ENCODE measurements around the gene USHBP1. TPM values are rescaled to one million over a fixed set of nuclear protein-coding genes. Genes with fewer than 3 reads are reported as not detected.
A peak's percentile ranks its signal among the peaks of the same experiment; 100 is the strongest.

Gene USHBP1
- total RNA-seq, 1 donor from 2014 or later, result 0.07 TPM

- DNase-seq (ENCODE audit: low spot score), result peak; percentile 96
- peaks cover 15% of the 10 kb centered on the region for H3K4me1 Mint-ChIP-seq (ENCODE audit: low read depth)
- H3K27me3 Mint-ChIP-seq (ENCODE audit: low read depth), result no peaks in the 10 kb centered on the region
- peak within 1 kb of the TSS; percentile 92 for H3K4me3 Mint-ChIP-seq (ENCODE audit: low read depth)
- H3K27ac Mint-ChIP-seq, result peak within 1 kb of the TSS; percentile 86
- H3K9me3 Mint-ChIP-seq, result no peaks in the 10 kb centered on the region
- intact Hi-C loops (cut with micrococcal nuclease), result no loop called here
- H3K36me3 Mint-ChIP-seq (ENCODE audit: low read depth), result peaks cover 16% of the 10 kb centered on the region
These were observed 2.6 kb upstream of the USHBP1 start, which contains the start of gene BABAM1 for GRCh38 chr19:17266975-17267788. Gene BABAM1 (plus strand): TSS chr19:17267443. CDS start chr19:17268807, 1,364 bp downstream.

GRCh38 chr19:17266589-17266974 is 2.0 kb upstream of the USHBP1 start:
- Mint-ChIP-seq H3K27me3 (ENCODE audit: low read depth) (no peaks in the 10 kb centered on the region), H3K4me3 (ENCODE audit: low read depth) (peak overlapping the region; percentile 92), H3K9me3 (no peaks in the 10 kb centered on the region), H3K27ac (peak overlapping the region; percentile 86), H3K4me1 (ENCODE audit: low read depth) (peaks cover 15% of the 10 kb centered on the region), H3K36me3 (ENCODE audit: low read depth) (peaks cover 11% of the 10 kb centered on the region)
- intact Hi-C loops (cut with micrococcal nuclease), result no loop called here
- DNase-seq (ENCODE audit: low spot score), result no peak

GRCh38 chr19:17266026-17266425 is 1.5 kb upstream of the USHBP1 start:
- Mint-ChIP-seq H3K36me3 (ENCODE audit: low read depth) (peaks cover 6% of the 10 kb centered on the region), H3K4me3 (ENCODE audit: low read depth) (no peak overlapping the region), H3K27me3 (ENCODE audit: low read depth) (no peaks in the 10 kb centered on the region), H3K9me3 (no peaks in the 10 kb centered on the region), H3K27ac (no peak overlapping the region), H3K4me1 (ENCODE audit: low read depth) (peaks cover 15% of the 10 kb centered on the region)
- DNase-seq (ENCODE audit: low spot score), result no peak
- intact Hi-C loops (cut with micrococcal nuclease), result no loop called here

- Mint-ChIP-seq H3K4me3 (ENCODE audit: low read depth) (no peak overlapping the region), H3K9me3 (no peaks in the 10 kb centered on the region), H3K27ac (no peak overlapping the region), H3K27me3 (ENCODE audit: low read depth) (peaks cover 3% of the 10 kb centered on the region), H3K4me1 (ENCODE audit: low read depth) (peaks cover 17% of the 10 kb centered on the region), H3K36me3 (ENCODE audit: low read depth) (no peaks in the 10 kb centered on the region)
- DNase-seq (ENCODE audit: low spot score), result no peak
- intact Hi-C loops (cut with micrococcal nuclease), result no loop called here
These were observed 569 bp downstream of the USHBP1 start for GRCh38 chr19:17263712-17264640.

- no peak for DNase-seq (ENCODE audit: low spot score)
- Mint-ChIP-seq H3K9me3 (no peaks in the 10 kb centered on the region), H3K27ac (no peak overlapping the region), H3K4me1 (ENCODE audit: low read depth) (peaks cover 13% of the 10 kb centered on the region), H3K4me3 (ENCODE audit: low read depth) (no peak overlapping the region), H3K36me3 (ENCODE audit: low read depth) (no peaks in the 10 kb centered on the region), H3K27me3 (ENCODE audit: low read depth) (peaks cover 3% of the 10 kb centered on the region)
- intact Hi-C loops (cut with micrococcal nuclease), result no loop called here
These were observed 2.0 kb downstream of the USHBP1 start for GRCh38 chr19:17262557-17262956.

GRCh38 chr19:17260842-17261325 is 3.7 kb downstream of the USHBP1 start:
- H3K4me3 Mint-ChIP-seq (ENCODE audit: low read depth), result no peak overlapping the region
- DNase-seq (ENCODE audit: low spot score), result peak; percentile 83
- H3K9me3 Mint-ChIP-seq, result no peaks in the 10 kb centered on the region
- no peak overlapping the region for H3K27ac Mint-ChIP-seq
- no peaks in the 10 kb centered on the region for H3K36me3 Mint-ChIP-seq (ENCODE audit: low read depth)
- peaks cover 8% of the 10 kb centered on the region for H3K4me1 Mint-ChIP-seq (ENCODE audit: low read depth)
- intact Hi-C loops (cut with micrococcal nuclease), result no loop called here
- H3K27me3 Mint-ChIP-seq (ENCODE audit: low read depth), result peaks cover 3% of the 10 kb centered on the region

GRCh38 chr19:17259934-17260333 is 4.6 kb downstream of the USHBP1 start:
- no peaks in the 10 kb centered on the region for H3K36me3 Mint-ChIP-seq (ENCODE audit: low read depth)
- H3K9me3 Mint-ChIP-seq, result no peaks in the 10 kb centered on the region
- H3K4me1 Mint-ChIP-seq (ENCODE audit: low read depth), result peaks cover 8% of the 10 kb centered on the region
- no peak for DNase-seq (ENCODE audit: low spot score)
- H3K27me3 Mint-ChIP-seq (ENCODE audit: low read depth), result peaks cover 3% of the 10 kb centered on the region
- intact Hi-C loops (cut with micrococcal nuclease), result no loop called here
- H3K27ac Mint-ChIP-seq, result no peak overlapping the region
- H3K4me3 Mint-ChIP-seq (ENCODE audit: low read depth), result no peak overlapping the region

GRCh38 chr19:17259118-17259780 is 5.3 kb downstream of the USHBP1 start:
- Mint-ChIP-seq H3K4me1 (ENCODE audit: low read depth) (peaks cover 2% of the 10 kb centered on the region), H3K9me3 (no peaks in the 10 kb centered on the region), H3K27ac (no peak overlapping the region), H3K36me3 (ENCODE audit: low read depth) (no peaks in the 10 kb centered on the region), H3K27me3 (ENCODE audit: low read depth) (peaks cover 5% of the 10 kb centered on the region), H3K4me3 (ENCODE audit: low read depth) (no peak overlapping the region)
- no peak for DNase-seq (ENCODE audit: low spot score)
- intact Hi-C loops (cut with micrococcal nuclease), result no loop called here

- H3K9me3 Mint-ChIP-seq, result no peaks in the 10 kb centered on the region
- H3K36me3 Mint-ChIP-seq (ENCODE audit: low read depth), result no peaks in the 10 kb centered on the region
- no peak for DNase-seq (ENCODE audit: low spot score)
- H3K27ac Mint-ChIP-seq, result no peak overlapping the region
- H3K4me3 Mint-ChIP-seq (ENCODE audit: low read depth), result no peak overlapping the region
- intact Hi-C loops (cut with micrococcal nuclease), result no loop called here
- peaks cover 2% of the 10 kb centered on the region for H3K4me1 Mint-ChIP-seq (ENCODE audit: low read depth)
- H3K27me3 Mint-ChIP-seq (ENCODE audit: low read depth), result peaks cover 5% of the 10 kb centered on the region
These were observed 8.4 kb downstream of the USHBP1 start for GRCh38 chr19:17256130-17256529.

GRCh38 chr19:17255150-17255621 is 9.4 kb downstream of the USHBP1 start:
- no peak for DNase-seq (ENCODE audit: low spot score)
- no peaks in the 10 kb centered on the region for H3K4me1 Mint-ChIP-seq (ENCODE audit: low read depth)
- H3K4me3 Mint-ChIP-seq (ENCODE audit: low read depth), result no peak overlapping the region
- H3K27ac Mint-ChIP-seq, result no peak overlapping the region
- H3K9me3 Mint-ChIP-seq, result no peaks in the 10 kb centered on the region
- no peaks in the 10 kb centered on the region for H3K36me3 Mint-ChIP-seq (ENCODE audit: low read depth)
- intact Hi-C loops (cut with micrococcal nuclease), result no loop called here
- H3K27me3 Mint-ChIP-seq (ENCODE audit: low read depth), result peaks cover 2% of the 10 kb centered on the region

GRCh38 chr19:17254636-17255035 is 9.9 kb downstream of the USHBP1 start:
- intact Hi-C loops (cut with micrococcal nuclease), result no loop called here
- H3K36me3 Mint-ChIP-seq (ENCODE audit: low read depth), result no peaks in the 10 kb centered on the region
- no peak for DNase-seq (ENCODE audit: low spot score)
- H3K27me3 Mint-ChIP-seq (ENCODE audit: low read depth), result peaks cover 2% of the 10 kb centered on the region
- no peaks in the 10 kb centered on the region for H3K4me1 Mint-ChIP-seq (ENCODE audit: low read depth)
- no peaks in the 10 kb centered on the region for H3K9me3 Mint-ChIP-seq
- no peak overlapping the region for H3K27ac Mint-ChIP-seq
- H3K4me3 Mint-ChIP-seq (ENCODE audit: low read depth), result no peak overlapping the region

GRCh38 chr19:17249887-17250548 is 14.5 kb downstream of the USHBP1 start:
- no peak overlapping the region for H3K4me3 Mint-ChIP-seq (ENCODE audit: low read depth)
- peaks cover 2% of the 10 kb centered on the region for H3K4me1 Mint-ChIP-seq (ENCODE audit: low read depth)
- intact Hi-C loops (cut with micrococcal nuclease), result no loop called here
- peaks cover 11% of the 10 kb centered on the region for H3K27me3 Mint-ChIP-seq (ENCODE audit: low read depth)
- no peaks in the 10 kb centered on the region for H3K36me3 Mint-ChIP-seq (ENCODE audit: low read depth)
- H3K9me3 Mint-ChIP-seq, result no peaks in the 10 kb centered on the region
- H3K27ac Mint-ChIP-seq, result no peak overlapping the region
- no peak for DNase-seq (ENCODE audit: low spot score)
